ENCODE measurements around the gene MINPP1.

DNA sequence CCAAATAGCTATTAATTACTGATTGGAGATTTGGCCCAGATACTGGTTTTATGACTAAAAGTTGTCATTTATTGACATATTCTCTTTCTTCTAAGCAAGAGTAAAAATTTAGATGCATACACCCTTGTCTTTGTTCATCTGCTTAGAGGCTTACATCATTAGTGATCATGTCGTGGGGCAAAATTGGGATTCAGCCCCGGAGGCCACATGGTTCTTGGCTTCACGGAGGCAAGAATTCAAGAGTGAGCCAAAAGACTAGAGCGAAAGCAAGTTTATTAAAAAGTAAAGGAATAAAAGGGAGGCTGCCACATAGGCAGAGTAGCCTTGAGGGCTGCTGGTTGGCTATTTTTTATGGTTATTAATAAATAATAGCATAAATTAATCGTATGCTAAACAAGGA, 41.1 kb downstream of the MINPP1 start:
- TF ChIP-seq, protein P1, sequence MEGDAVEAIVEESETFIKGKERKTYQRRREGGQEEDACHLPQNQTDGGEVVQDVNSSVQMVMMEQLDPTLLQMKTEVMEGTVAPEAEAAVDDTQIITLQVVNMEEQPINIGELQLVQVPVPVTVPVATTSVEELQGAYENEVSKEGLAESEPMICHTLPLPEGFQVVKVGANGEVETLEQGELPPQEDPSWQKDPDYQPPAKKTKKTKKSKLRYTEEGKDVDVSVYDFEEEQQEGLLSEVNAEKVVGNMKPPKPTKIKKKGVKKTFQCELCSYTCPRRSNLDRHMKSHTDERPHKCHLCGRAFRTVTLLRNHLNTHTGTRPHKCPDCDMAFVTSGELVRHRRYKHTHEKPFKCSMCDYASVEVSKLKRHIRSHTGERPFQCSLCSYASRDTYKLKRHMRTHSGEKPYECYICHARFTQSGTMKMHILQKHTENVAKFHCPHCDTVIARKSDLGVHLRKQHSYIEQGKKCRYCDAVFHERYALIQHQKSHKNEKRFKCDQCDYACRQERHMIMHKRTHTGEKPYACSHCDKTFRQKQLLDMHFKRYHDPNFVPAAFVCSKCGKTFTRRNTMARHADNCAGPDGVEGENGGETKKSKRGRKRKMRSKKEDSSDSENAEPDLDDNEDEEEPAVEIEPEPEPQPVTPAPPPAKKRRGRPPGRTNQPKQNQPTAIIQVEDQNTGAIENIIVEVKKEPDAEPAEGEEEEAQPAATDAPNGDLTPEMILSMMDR (IDR thresholded peaks at IDR 0.05), result no peak
- TF ChIP-seq POLR2AphosphoS5 (IDR thresholded peaks at IDR 0.05; ENCODE audit: low read depth, low read length) (no peak), SIN3A (IDR thresholded peaks at IDR 0.05; ENCODE audit: borderline replicate concordance, insufficient read depth, low read depth, low read length) (no peak)
- TF ChIP-seq, protein P2, sequence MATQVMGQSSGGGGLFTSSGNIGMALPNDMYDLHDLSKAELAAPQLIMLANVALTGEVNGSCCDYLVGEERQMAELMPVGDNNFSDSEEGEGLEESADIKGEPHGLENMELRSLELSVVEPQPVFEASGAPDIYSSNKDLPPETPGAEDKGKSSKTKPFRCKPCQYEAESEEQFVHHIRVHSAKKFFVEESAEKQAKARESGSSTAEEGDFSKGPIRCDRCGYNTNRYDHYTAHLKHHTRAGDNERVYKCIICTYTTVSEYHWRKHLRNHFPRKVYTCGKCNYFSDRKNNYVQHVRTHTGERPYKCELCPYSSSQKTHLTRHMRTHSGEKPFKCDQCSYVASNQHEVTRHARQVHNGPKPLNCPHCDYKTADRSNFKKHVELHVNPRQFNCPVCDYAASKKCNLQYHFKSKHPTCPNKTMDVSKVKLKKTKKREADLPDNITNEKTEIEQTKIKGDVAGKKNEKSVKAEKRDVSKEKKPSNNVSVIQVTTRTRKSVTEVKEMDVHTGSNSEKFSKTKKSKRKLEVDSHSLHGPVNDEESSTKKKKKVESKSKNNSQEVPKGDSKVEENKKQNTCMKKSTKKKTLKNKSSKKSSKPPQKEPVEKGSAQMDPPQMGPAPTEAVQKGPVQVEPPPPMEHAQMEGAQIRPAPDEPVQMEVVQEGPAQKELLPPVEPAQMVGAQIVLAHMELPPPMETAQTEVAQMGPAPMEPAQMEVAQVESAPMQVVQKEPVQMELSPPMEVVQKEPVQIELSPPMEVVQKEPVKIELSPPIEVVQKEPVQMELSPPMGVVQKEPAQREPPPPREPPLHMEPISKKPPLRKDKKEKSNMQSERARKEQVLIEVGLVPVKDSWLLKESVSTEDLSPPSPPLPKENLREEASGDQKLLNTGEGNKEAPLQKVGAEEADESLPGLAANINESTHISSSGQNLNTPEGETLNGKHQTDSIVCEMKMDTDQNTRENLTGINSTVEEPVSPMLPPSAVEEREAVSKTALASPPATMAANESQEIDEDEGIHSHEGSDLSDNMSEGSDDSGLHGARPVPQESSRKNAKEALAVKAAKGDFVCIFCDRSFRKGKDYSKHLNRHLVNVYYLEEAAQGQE (IDR thresholded peaks at IDR 0.05; ENCODE audit: insufficient read depth in 1 of 2, low read depth in 2 of 2, low read length in 1 of 2), result no peak
